HEK293T (cell line): ENCODE results near the gene GHITM.

Experiments
- BHLHE40 ChIP-seq: fragments of 450-650 bp; IDR thresholded peaks from 2 replicates; pipeline ENCODE4 v1.6.1; 2016; ENCODE audit warnings: mild to moderate bottlenecking, moderate library complexity, borderline replicate concordance
- CTBP1 ChIP-seq: fragments of 450-650 bp; IDR thresholded peaks from 2 replicates; pipeline ENCODE4 v1.6.1; 2016; ENCODE audit warnings: borderline replicate concordance
- FOXM1 ChIP-seq: fragments of 450-650 bp; IDR thresholded peaks from 2 replicates; pipeline ENCODE4 v1.6.1; 2017; ENCODE audit warnings: mild to moderate bottlenecking, borderline replicate concordance
- HDGF ChIP-seq: fragments of 450-650 bp; IDR thresholded peaks from 2 replicates; pipeline ENCODE4 v1.6.1; 2017; ENCODE audit warnings: antibody characterized with exemption, borderline replicate concordance
- NFRKB ChIP-seq: fragments of 450-650 bp; IDR thresholded peaks from 2 replicates; pipeline ENCODE4 v1.6.1; 2016; ENCODE audit warnings: mild to moderate bottlenecking, moderate library complexity

- no peak for TF ChIP-seq CTBP1
- TF ChIP-seq BHLHE40 = no peak
- TF ChIP-seq NFRKB = no peak
- TF ChIP-seq HDGF = no peak
- TF ChIP-seq FOXM1 = no peak
Measured at GRCh38 chr10:84196941-84197340, 57.6 kb downstream of the GHITM start.
